H9 (cell line): ENCODE data around the gene SLC1A6. TPM values are rescaled to one million over a fixed set of nuclear protein-coding genes. Genes with fewer than 3 reads are reported as not detected.

Experiments used
- DNase-seq: peaks from one replicate; pipeline ENCODE4 v3.0.0-alpha.2; 2017
- H2AFZ ChIP-seq: one replicate; pipeline ENCODE4 v1.6.1; 2013; ENCODE audit warnings: mild to moderate bottlenecking, low read length, control low read depth, moderate library complexity
- H2AK5ac ChIP-seq: 2 replicates; pipeline ENCODE4 v1.6.1; 2013; ENCODE audit warnings: low read length, control low read depth, mixed read lengths; ENCODE audit not compliant: insufficient read length
- H2BK120ac ChIP-seq: one replicate; pipeline ENCODE4 v1.6.1; 2013; ENCODE audit warnings: low read depth, mild to moderate bottlenecking, low read length, control low read depth, inconsistent platforms; ENCODE audit not compliant: poor library complexity, severe bottlenecking
- H2BK12ac ChIP-seq: 2 replicates; pipeline ENCODE4 v1.6.1; 2013; ENCODE audit warnings: low read length, control low read depth, mixed read lengths, low read depth; ENCODE audit not compliant: insufficient read length
- H2BK15ac ChIP-seq: 2 replicates; pipeline ENCODE4 v1.6.1; 2013; ENCODE audit warnings: low read depth, low read length, control low read depth
- H2BK20ac ChIP-seq: one replicate; pipeline ENCODE4 v1.6.1; 2013; ENCODE audit warnings: low read depth, mild to moderate bottlenecking, low read length, control low read depth, inconsistent platforms; ENCODE audit not compliant: poor library complexity, severe bottlenecking
- H2BK5ac ChIP-seq: 2 replicates; pipeline ENCODE4 v1.6.1; 2013; ENCODE audit warnings: low read length, control low read depth, mixed read lengths; ENCODE audit not compliant: insufficient read length
- H3K14ac ChIP-seq: 2 replicates; pipeline ENCODE4 v1.6.1; 2013; ENCODE audit warnings: low read length, control low read depth; ENCODE audit not compliant: insufficient read depth
- H3K18ac ChIP-seq: 2 replicates; pipeline ENCODE4 v1.6.1; 2013; ENCODE audit warnings: low read depth, mild to moderate bottlenecking, mixed read lengths, low read length, control low read depth; ENCODE audit not compliant: insufficient read length
- H3K23ac ChIP-seq: 2 replicates; pipeline ENCODE4 v1.6.1; 2013; ENCODE audit warnings: low read length, control low read depth, mixed read lengths, low read depth; ENCODE audit not compliant: insufficient read length
- H3K23me2 ChIP-seq: 2 replicates; pipeline ENCODE4 v1.6.1; 2013; ENCODE audit warnings: low read depth, mild to moderate bottlenecking, mixed read lengths, low read length, control low read depth; ENCODE audit not compliant: insufficient read length, poor library complexity, severe bottlenecking
- H3K27ac ChIP-seq: 2 replicates; pipeline ENCODE4 v1.5.1; 2013; ENCODE audit warnings: low read length, control low read depth, mixed read lengths, low read depth; ENCODE audit not compliant: insufficient read length
- H3K27me3 ChIP-seq: 2 replicates; pipeline ENCODE4 v1.6.1; 2013; ENCODE audit warnings: low read length, control low read depth, inconsistent platforms; ENCODE audit not compliant: insufficient read depth
- H3K4ac ChIP-seq: 2 replicates; pipeline ENCODE4 v1.6.1; 2013; ENCODE audit warnings: low read depth, mild to moderate bottlenecking, control low read depth, inconsistent platforms, low read length, moderate library complexity
- H3K4me1 ChIP-seq: 2 replicates; pipeline ENCODE4 v1.6.1; 2013; ENCODE audit warnings: low read length, control low read depth, inconsistent platforms; ENCODE audit not compliant: insufficient read depth
- H3K4me2 ChIP-seq: 2 replicates; pipeline ENCODE4 v1.6.1; 2013; ENCODE audit warnings: low read length, control low read depth, mixed read lengths; ENCODE audit not compliant: insufficient read length, insufficient read depth
- H3K56ac ChIP-seq: 2 replicates; pipeline ENCODE4 v1.6.1; 2013; ENCODE audit warnings: low read depth, mild to moderate bottlenecking, mixed read lengths, low read length, control low read depth; ENCODE audit not compliant: insufficient read length
- H3K79me1 ChIP-seq: 2 replicates; pipeline ENCODE4 v1.6.1; 2013; ENCODE audit warnings: low read depth, mild to moderate bottlenecking, moderate library complexity, low read length, control low read depth, inconsistent platforms; ENCODE audit not compliant: insufficient read depth, poor library complexity, severe bottlenecking
- H3K79me2 ChIP-seq: 2 replicates; pipeline ENCODE4 v1.6.1; 2013; ENCODE audit warnings: low read length, control low read depth, inconsistent platforms; ENCODE audit not compliant: insufficient read depth
- H3K9ac ChIP-seq: 2 replicates; pipeline ENCODE4 v1.6.1; 2013; ENCODE audit warnings: low read length, control low read depth, mixed read lengths; ENCODE audit not compliant: insufficient read length; ENCODE audit errors: extremely low read depth
- H3K9me3 ChIP-seq: one replicate; pipeline ENCODE4 v1.6.1; 2013; ENCODE audit warnings: low read depth, low read length, inconsistent platforms; ENCODE audit not compliant: control insufficient read depth
- H3T11ph ChIP-seq: one replicate; pipeline ENCODE4 v1.6.1; 2013; ENCODE audit warnings: mild to moderate bottlenecking, low read length, control low read depth, inconsistent platforms
- H4K20me1 ChIP-seq: one replicate; pipeline ENCODE4 v1.6.1; 2013; ENCODE audit not compliant: control insufficient read depth, insufficient read length, insufficient read depth
- H4K5ac ChIP-seq: 2 replicates; pipeline ENCODE4 v1.6.1; 2013; ENCODE audit warnings: low read depth, mild to moderate bottlenecking, mixed read lengths, low read length, control low read depth; ENCODE audit not compliant: insufficient read length
- H4K8ac ChIP-seq: replicated peaks from 2 replicates; pipeline ENCODE4 v1.6.1; 2013; ENCODE audit warnings: low read length, control low read depth, mixed read lengths, low read depth; ENCODE audit not compliant: insufficient read length
- H4K91ac ChIP-seq: 2 replicates; pipeline ENCODE4 v1.6.1; 2013; ENCODE audit warnings: low read depth, mild to moderate bottlenecking, moderate library complexity, mixed read lengths, low read length, control low read depth; ENCODE audit not compliant: insufficient read length
- H3K27ac Mint-ChIP-seq, 3 experiments: 2 replicates in 2 of 3; 3 replicates in 1 of 3; pipeline ENCODE4 v1.8.0; 2020 to 2021; ENCODE audit warnings: mixed read lengths in 3 of 3, mild to moderate bottlenecking in 1 of 3, moderate library complexity in 1 of 3
- H3K27me3 Mint-ChIP-seq: 2 replicates; pipeline ENCODE4 v1.8.0; 2021; ENCODE audit warnings: low read depth, mild to moderate bottlenecking, moderate library complexity, mixed read lengths
- H3K36me3 Mint-ChIP-seq, 3 experiments: 2 replicates in 2 of 3; 3 replicates in 1 of 3; pipeline ENCODE4 v1.8.0; 2020 to 2021; ENCODE audit warnings: low read depth in 3 of 3, mixed read lengths in 3 of 3; ENCODE audit not compliant: insufficient read depth in 1 of 3
- H3K4me1 Mint-ChIP-seq, 2 experiments: 2 replicates each; pipeline ENCODE4 v1.8.0; 2020; ENCODE audit warnings: mixed read lengths in 2 of 2
- H3K4me3 Mint-ChIP-seq, 2 experiments: 2 replicates in 1 of 2; 3 replicates in 1 of 2; pipeline ENCODE4 v1.8.0; 2020 to 2021; ENCODE audit warnings: mild to moderate bottlenecking in 2 of 2, mixed read lengths in 2 of 2, moderate library complexity in 1 of 2
- H3K9me3 Mint-ChIP-seq, 2 experiments: 2 replicates in 1 of 2; 3 replicates in 1 of 2; pipeline ENCODE4 v1.8.0; 2020; ENCODE audit warnings: mild to moderate bottlenecking in 2 of 2, mixed read lengths in 2 of 2, moderate library complexity in 1 of 2
- whole genome bisulfite sequencing: extraction: QIAGEN DNeasy Blood & Tissue Kit; methylation state at CpG from one replicate; pipeline ENCODE4 v1.1.7; 2013; ENCODE audit warnings: missing lambda C conversion rate, low lambda C conversion rate, mixed read lengths; ENCODE audit not compliant: insufficient read length; ENCODE audit errors: extremely low coverage; 5-methylcytosine and 5-hydroxymethylcytosine counted together
- total RNA-seq: library from RNA; stranded (reverse); gene quantifications from 2 replicates; pipeline ENCODE4 v1.2.1, GENCODE V29; 2021
- TF ChIP-seq, protein P1 (sequence below): fragments of 200-600 bp; sonication (generic); conservative IDR thresholded peaks from 3 replicates; pipeline ENCODE4 v1.8.0; 2021; ENCODE audit warnings: antibody characterized with exemption, mild to moderate bottlenecking

SLC1A6 gene
- total RNA-seq, 1 experiment from 2014 or later = 8.3 TPM

DNA sequence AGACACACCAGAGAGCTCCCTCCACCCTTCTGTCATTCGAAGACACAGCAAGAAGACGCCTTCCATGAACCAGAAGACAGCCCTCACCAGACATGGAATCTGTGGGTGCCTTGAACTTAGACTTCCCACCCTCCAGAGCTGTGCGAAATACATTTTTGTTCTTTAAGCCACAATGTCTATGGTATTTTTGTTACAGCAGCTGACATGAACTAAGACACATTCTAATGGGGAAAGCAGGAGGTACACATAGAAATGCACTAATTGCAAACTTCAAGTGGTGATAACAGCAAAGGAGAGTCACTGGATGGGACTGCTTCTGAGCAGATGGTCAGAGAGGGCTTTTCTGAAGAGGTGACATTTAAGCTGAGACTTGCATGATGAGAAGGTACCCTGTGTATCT, 22.2 kb downstream of the SLC1A6 start:
- Histone ChIP-seq H4K91ac (no peak overlapping the region), H2BK5ac (no peak overlapping the region), H2AK5ac (no peak overlapping the region), H3K56ac (no peak overlapping the region), H3T11ph (no peak overlapping the region), H3K9me3 (peaks cover 5% of the 10 kb centered on the region), H2AFZ (no peak overlapping the region), H3K4ac (no peak overlapping the region), H3K9ac (no peak overlapping the region), H4K8ac (no peak overlapping the region), H4K20me1 (no peaks in the 10 kb centered on the region), H2BK15ac (no peak overlapping the region), H3K23ac (no peak overlapping the region), H2BK120ac (no peak overlapping the region), H3K4me2 (no peak overlapping the region), H4K5ac (no peak overlapping the region), H3K79me1 (no peaks in the 10 kb centered on the region), H2BK20ac (no peak overlapping the region), H3K14ac (no peak overlapping the region), H3K27me3 (no peaks in the 10 kb centered on the region), H2BK12ac (no peak overlapping the region), H3K27ac (no peak overlapping the region), H3K79me2 (no peaks in the 10 kb centered on the region), H3K18ac (no peak overlapping the region), H3K23me2 (no peaks in the 10 kb centered on the region), H3K4me1 (no peaks in the 10 kb centered on the region)
- DNase-seq = no peak
- H3K4me1 Mint-ChIP-seq = no peaks in the 10 kb centered on the region
- no peak overlapping the region for H3K27ac Mint-ChIP-seq
- H3K4me3 Mint-ChIP-seq = no peak overlapping the region; a peak in 1 of 5 replicates
- peaks cover 11 to 27% (median 14%) of the 10 kb centered on the region in 3 experiments for H3K36me3 Mint-ChIP-seq
- TF ChIP-seq, protein P1, sequence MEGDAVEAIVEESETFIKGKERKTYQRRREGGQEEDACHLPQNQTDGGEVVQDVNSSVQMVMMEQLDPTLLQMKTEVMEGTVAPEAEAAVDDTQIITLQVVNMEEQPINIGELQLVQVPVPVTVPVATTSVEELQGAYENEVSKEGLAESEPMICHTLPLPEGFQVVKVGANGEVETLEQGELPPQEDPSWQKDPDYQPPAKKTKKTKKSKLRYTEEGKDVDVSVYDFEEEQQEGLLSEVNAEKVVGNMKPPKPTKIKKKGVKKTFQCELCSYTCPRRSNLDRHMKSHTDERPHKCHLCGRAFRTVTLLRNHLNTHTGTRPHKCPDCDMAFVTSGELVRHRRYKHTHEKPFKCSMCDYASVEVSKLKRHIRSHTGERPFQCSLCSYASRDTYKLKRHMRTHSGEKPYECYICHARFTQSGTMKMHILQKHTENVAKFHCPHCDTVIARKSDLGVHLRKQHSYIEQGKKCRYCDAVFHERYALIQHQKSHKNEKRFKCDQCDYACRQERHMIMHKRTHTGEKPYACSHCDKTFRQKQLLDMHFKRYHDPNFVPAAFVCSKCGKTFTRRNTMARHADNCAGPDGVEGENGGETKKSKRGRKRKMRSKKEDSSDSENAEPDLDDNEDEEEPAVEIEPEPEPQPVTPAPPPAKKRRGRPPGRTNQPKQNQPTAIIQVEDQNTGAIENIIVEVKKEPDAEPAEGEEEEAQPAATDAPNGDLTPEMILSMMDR = no peak
- H3K27me3 Mint-ChIP-seq = no peaks in the 10 kb centered on the region
- H3K9me3 Mint-ChIP-seq = peaks cover 41 to 62% of the 10 kb centered on the region in 2 experiments
- no CpG with 5 or more reads among the region's 3 CpGs for WGBS
